Ishikawa (cell line): ENCODE measurements around the gene DOC2B.

Experiments used
- CEBPB ChIP-seq: IDR thresholded peaks from 2 replicates; pipeline ENCODE4 v1.6.1; 2012
- CREB1 ChIP-seq: IDR thresholded peaks from 2 replicates; pipeline ENCODE4 v1.6.1; 2012; ENCODE audit warnings: low read depth
- EGR1 ChIP-seq: IDR thresholded peaks from 2 replicates; pipeline ENCODE4 v1.6.1; 2012
- EP300 ChIP-seq: IDR thresholded peaks from 2 replicates; pipeline ENCODE4 v1.6.1; 2012; ENCODE audit warnings: borderline replicate concordance
- FOXM1 ChIP-seq: IDR thresholded peaks from 2 replicates; pipeline ENCODE4 v1.6.1; 2012; ENCODE audit warnings: low read depth, borderline replicate concordance
- NFIC ChIP-seq: IDR thresholded peaks from 2 replicates; pipeline ENCODE4 v1.6.1; 2012
- RAD21 ChIP-seq: IDR thresholded peaks from 2 replicates; pipeline ENCODE4 v1.6.1; 2012; ENCODE audit warnings: low read depth
- TAF1 ChIP-seq: IDR thresholded peaks from 2 replicates; pipeline ENCODE4 v1.6.1; 2012; ENCODE audit warnings: low read depth, mild to moderate bottlenecking
- TCF12 ChIP-seq: IDR thresholded peaks from 2 replicates; pipeline ENCODE4 v1.6.1; 2012; ENCODE audit warnings: low read depth
- TEAD4 ChIP-seq: IDR thresholded peaks from 2 replicates; pipeline ENCODE4 v1.6.1; 2012
- YY1 ChIP-seq: IDR thresholded peaks from 2 replicates; pipeline ENCODE4 v1.6.1; 2012; ENCODE audit warnings: low read depth
- ZBTB7A ChIP-seq: IDR thresholded peaks from 2 replicates; pipeline ENCODE4 v1.6.1; 2012; ENCODE audit warnings: low read depth
- TF ChIP-seq, protein P1 (sequence below): IDR thresholded peaks from 2 replicates; pipeline ENCODE4 v1.6.1; 2012
- TF ChIP-seq, protein P2 (sequence below): IDR thresholded peaks from 2 replicates; pipeline ENCODE4 v1.6.1; 2012; ENCODE audit warnings: low read depth, mild to moderate bottlenecking
- TF ChIP-seq, protein P3 (sequence below): IDR thresholded peaks from 2 replicates; pipeline ENCODE4 v1.6.1; 2012

The DOC2B gene

DNA sequence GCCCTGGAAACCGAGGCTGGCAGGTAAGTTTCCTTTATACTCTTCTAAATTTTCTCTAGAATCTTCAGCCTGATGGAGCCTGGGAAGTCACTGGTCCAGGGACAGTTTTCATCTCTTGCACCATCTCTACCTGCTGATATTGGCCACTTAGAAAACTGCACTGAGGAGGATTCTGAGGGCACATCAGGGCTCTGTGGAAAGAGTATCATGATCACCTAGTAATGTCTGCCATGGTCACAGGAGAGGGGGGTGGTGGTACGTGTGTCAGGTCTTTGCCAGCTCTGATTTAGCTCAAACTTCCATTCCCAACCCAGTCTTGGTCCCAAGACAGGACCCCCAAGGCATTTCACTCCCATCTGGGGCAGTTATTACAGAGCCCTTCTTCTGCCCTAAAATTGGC, 35.2 kb upstream of the DOC2B start:
- TF ChIP-seq RAD21 (no peak), EGR1 (no peak), ZBTB7A (no peak), TAF1 (no peak), YY1 (no peak), TEAD4 (no peak), EP300 (no peak), NFIC (no peak), CREB1 (no peak), CEBPB (no peak), TCF12 (no peak), FOXM1 (no peak)
- TF ChIP-seq, protein P1, sequence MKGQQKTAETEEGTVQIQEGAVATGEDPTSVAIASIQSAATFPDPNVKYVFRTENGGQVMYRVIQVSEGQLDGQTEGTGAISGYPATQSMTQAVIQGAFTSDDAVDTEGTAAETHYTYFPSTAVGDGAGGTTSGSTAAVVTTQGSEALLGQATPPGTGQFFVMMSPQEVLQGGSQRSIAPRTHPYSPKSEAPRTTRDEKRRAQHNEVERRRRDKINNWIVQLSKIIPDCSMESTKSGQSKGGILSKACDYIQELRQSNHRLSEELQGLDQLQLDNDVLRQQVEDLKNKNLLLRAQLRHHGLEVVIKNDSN, result no peak
- TF ChIP-seq, protein P2, sequence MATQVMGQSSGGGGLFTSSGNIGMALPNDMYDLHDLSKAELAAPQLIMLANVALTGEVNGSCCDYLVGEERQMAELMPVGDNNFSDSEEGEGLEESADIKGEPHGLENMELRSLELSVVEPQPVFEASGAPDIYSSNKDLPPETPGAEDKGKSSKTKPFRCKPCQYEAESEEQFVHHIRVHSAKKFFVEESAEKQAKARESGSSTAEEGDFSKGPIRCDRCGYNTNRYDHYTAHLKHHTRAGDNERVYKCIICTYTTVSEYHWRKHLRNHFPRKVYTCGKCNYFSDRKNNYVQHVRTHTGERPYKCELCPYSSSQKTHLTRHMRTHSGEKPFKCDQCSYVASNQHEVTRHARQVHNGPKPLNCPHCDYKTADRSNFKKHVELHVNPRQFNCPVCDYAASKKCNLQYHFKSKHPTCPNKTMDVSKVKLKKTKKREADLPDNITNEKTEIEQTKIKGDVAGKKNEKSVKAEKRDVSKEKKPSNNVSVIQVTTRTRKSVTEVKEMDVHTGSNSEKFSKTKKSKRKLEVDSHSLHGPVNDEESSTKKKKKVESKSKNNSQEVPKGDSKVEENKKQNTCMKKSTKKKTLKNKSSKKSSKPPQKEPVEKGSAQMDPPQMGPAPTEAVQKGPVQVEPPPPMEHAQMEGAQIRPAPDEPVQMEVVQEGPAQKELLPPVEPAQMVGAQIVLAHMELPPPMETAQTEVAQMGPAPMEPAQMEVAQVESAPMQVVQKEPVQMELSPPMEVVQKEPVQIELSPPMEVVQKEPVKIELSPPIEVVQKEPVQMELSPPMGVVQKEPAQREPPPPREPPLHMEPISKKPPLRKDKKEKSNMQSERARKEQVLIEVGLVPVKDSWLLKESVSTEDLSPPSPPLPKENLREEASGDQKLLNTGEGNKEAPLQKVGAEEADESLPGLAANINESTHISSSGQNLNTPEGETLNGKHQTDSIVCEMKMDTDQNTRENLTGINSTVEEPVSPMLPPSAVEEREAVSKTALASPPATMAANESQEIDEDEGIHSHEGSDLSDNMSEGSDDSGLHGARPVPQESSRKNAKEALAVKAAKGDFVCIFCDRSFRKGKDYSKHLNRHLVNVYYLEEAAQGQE, result no peak
- TF ChIP-seq, protein P3, sequence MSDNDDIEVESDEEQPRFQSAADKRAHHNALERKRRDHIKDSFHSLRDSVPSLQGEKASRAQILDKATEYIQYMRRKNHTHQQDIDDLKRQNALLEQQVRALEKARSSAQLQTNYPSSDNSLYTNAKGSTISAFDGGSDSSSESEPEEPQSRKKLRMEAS, result no peak

DNA sequence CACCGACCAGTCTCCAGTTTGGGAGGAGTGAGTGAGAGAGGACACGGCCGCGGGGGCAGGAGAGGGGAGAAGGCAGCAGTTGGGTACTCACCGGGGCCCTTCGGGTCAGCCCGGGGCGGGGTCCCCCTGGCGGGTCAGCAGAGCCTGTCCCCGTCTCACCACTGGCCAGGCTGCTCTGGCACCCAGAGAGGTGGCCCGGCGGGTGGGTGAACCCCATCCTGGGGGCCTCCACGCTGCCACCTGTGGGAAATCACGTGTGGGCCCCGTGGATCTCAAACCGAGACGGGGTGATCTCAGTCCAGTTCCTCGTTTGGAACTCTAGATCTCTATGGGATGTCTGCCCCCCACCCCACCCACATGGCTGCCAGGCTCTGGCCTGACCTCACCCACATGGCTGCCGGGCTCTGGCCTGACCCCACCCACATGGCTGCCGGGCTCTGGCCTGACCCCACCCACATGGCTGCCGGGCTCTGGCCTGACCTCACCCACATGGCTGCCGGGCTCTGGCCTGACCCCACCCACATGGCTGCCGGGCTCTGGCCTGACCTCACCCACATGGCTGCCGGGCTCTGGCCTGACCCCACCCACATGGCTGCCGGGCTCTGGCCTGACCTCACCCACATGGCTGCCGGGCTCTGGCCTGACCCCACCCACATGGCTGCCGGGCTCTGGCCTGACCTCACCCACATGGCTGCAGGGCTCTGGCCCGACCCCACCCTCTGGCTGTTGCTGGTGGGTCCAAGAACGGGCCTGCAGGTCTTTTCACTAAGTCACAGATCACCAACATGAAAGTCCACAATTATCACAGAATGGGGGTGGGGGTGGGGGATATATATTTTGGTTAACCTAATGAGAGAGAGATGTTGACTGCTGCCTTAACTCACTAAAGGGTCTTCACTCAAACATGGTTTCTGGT, 34.4 kb upstream of the DOC2B start:
- TF ChIP-seq YY1 (peak; percentile 92), EGR1 (peak; percentile 50; the same call in 1 of the 2 replicates)
- TF ChIP-seq, protein P3, result 0 out of 2 replicates have a peak, but pooled peaks have one; percentile 35

GRCh38 chr17:214881-215331, 33.5 kb upstream of the DOC2B start:
- TF ChIP-seq CREB1, result no peak
- no peak for TF ChIP-seq RAD21
- no peak for TF ChIP-seq YY1
- no peak for TF ChIP-seq FOXM1
- TF ChIP-seq, protein P3, result no peak
- TF ChIP-seq ZBTB7A, result no peak
- no peak for TF ChIP-seq EGR1
- TF ChIP-seq TAF1, result no peak
- TF ChIP-seq CEBPB, result no peak
- TF ChIP-seq, protein P2, result no peak
- TF ChIP-seq, protein P1, result no peak
- no peak for TF ChIP-seq TCF12
- no peak for TF ChIP-seq EP300
- no peak for TF ChIP-seq TEAD4
- no peak for TF ChIP-seq NFIC

- no peak for TF ChIP-seq EGR1
- TF ChIP-seq RAD21, result no peak
- no peak for TF ChIP-seq ZBTB7A
- TF ChIP-seq TEAD4, result no peak
These were observed 32.0 kb upstream of the DOC2B start for GRCh38 chr17:213286-214105.

DNA sequence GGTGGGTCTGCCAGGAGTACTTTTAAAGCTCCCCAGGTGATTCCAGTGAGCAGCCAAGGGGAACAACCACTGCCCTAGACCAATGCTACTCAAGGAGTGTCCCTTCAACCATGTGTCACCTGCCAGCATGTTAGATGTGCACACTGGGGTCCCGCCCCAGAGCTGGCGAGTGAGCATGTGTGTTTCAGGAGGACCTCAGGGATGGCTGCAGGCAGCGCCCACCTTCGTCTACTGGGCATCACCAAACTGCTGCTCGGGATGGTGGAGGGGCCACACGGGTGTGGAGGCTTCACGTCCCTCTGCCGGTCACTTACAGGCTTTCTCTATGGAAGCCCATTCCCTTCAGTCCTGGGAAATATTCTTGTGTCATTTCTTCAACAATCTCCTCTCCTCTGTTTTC, 29.0 kb upstream of the DOC2B start:
- TF ChIP-seq, protein P2, result no peak
- TF ChIP-seq CREB1 (no peak), TEAD4 (no peak), EP300 (no peak), TCF12 (no peak), EGR1 (no peak), CEBPB (no peak), NFIC (no peak), RAD21 (no peak), TAF1 (no peak), ZBTB7A (no peak), YY1 (no peak), FOXM1 (no peak)
- TF ChIP-seq, protein P3, result no peak
- TF ChIP-seq, protein P1, result no peak
